Measurements from ENCODE around the gene ANKMY2.

DNA sequence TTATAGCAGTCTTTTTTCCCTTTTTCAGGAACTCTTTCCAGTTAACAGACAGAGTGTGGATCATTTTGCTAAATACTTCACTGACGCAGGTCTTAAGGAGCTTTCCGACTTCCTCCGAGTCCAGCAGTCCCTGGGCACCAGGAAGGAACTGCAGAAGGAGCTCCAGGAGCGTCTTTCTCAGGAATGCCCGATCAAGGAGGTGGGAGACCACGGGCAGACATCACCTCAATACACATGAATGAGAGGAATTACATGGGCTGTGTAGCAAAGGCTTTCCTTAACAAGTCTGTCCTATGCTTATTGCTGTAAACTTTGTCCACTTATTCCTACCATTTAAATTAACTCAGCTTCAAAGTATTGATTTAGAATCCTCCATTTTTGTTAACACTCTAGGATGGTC lies 49.3 kb upstream of the ANKMY2 start:
- TF ChIP-seq, protein P1, sequence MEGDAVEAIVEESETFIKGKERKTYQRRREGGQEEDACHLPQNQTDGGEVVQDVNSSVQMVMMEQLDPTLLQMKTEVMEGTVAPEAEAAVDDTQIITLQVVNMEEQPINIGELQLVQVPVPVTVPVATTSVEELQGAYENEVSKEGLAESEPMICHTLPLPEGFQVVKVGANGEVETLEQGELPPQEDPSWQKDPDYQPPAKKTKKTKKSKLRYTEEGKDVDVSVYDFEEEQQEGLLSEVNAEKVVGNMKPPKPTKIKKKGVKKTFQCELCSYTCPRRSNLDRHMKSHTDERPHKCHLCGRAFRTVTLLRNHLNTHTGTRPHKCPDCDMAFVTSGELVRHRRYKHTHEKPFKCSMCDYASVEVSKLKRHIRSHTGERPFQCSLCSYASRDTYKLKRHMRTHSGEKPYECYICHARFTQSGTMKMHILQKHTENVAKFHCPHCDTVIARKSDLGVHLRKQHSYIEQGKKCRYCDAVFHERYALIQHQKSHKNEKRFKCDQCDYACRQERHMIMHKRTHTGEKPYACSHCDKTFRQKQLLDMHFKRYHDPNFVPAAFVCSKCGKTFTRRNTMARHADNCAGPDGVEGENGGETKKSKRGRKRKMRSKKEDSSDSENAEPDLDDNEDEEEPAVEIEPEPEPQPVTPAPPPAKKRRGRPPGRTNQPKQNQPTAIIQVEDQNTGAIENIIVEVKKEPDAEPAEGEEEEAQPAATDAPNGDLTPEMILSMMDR (conservative IDR thresholded peaks at IDR 0.05), result no peak
- TF ChIP-seq EZH2 (IDR thresholded peaks at IDR 0.05; ENCODE audit: low read depth), result no peak
